GM15510 (cell line): ENCODE measurements around the gene WDR7.

Source experiments
- POLR2A ChIP-seq: IDR thresholded peaks from 3 replicates; pipeline ENCODE4 v1.6.1; 2011; ENCODE audit warnings: borderline replicate concordance; ENCODE audit not compliant: insufficient read length; ENCODE audit errors: extremely low read depth

The WDR7 gene

GRCh38 chr18:56738184-56738583 is 87.0 kb downstream of the WDR7 start:
- no peak for TF ChIP-seq POLR2A

- no peak for TF ChIP-seq POLR2A
These were observed 88.6 kb downstream of the WDR7 start for GRCh38 chr18:56739731-56740130.

GRCh38 chr18:56740645-56741044 is 89.5 kb downstream of the WDR7 start:
- TF ChIP-seq POLR2A = no peak

GRCh38 chr18:56741685-56742084 is 90.5 kb downstream of the WDR7 start:
- no peak for TF ChIP-seq POLR2A

- no peak for TF ChIP-seq POLR2A
These were observed 92.0 kb downstream of the WDR7 start for GRCh38 chr18:56743115-56743514.

GRCh38 chr18:56747032-56747658 is 96.0 kb downstream of the WDR7 start:
- TF ChIP-seq POLR2A = no peak

GRCh38 chr18:56747857-56748256 is 96.7 kb downstream of the WDR7 start:
- no peak for TF ChIP-seq POLR2A

GRCh38 chr18:56748698-56749268 is 97.6 kb downstream of the WDR7 start:
- TF ChIP-seq POLR2A = no peak

GRCh38 chr18:56756966-56757365 is 105.8 kb downstream of the WDR7 start:
- TF ChIP-seq POLR2A = no peak

GRCh38 chr18:56770097-56770496 is 118.9 kb downstream of the WDR7 start:
- no peak for TF ChIP-seq POLR2A

- TF ChIP-seq POLR2A = no peak
These were observed 119.7 kb downstream of the WDR7 start for GRCh38 chr18:56770873-56771272.

GRCh38 chr18:56775701-56776100 is 124.5 kb downstream of the WDR7 start:
- TF ChIP-seq POLR2A = no peak

- TF ChIP-seq POLR2A = no peak
These were observed 136.2 kb downstream of the WDR7 start for GRCh38 chr18:56787390-56787789.

GRCh38 chr18:56789004-56789888 is 138.1 kb downstream of the WDR7 start:
- no peak for TF ChIP-seq POLR2A

GRCh38 chr18:56789889-56790180 is 138.7 kb downstream of the WDR7 start:
- TF ChIP-seq POLR2A = no peak

- TF ChIP-seq POLR2A = no peak
These were observed 144.2 kb downstream of the WDR7 start for GRCh38 chr18:56795381-56795780.
